Progenitor cell of endocrine pancreas (in vitro differentiated cells): ENCODE data around the gene DCPS. TPM values are rescaled to one million over a fixed set of nuclear protein-coding genes. Genes with fewer than 3 reads are reported as not detected.
"Not testable (repeated sequence)": the region's sequence is repeated elsewhere in the genome, so short reads cannot be mapped to it uniquely, and the experiment has no call there.

Experiments used
- DNase-seq: peaks from one replicate; pipeline ENCODE4 v3.0.0; 2021; ENCODE audit warnings: low spot score; ENCODE audit not compliant: unreplicated experiment
- H3K27ac Mint-ChIP-seq: 2 replicates; pipeline ENCODE4 v1.8.0; 2021; ENCODE audit warnings: mild to moderate bottlenecking, moderate library complexity, mixed read lengths
- H3K27me3 Mint-ChIP-seq: 2 replicates; pipeline ENCODE4 v1.8.0; 2021; ENCODE audit warnings: mixed read lengths
- H3K36me3 Mint-ChIP-seq: 2 replicates; pipeline ENCODE4 v1.8.0; 2022; ENCODE audit warnings: mixed read lengths; ENCODE audit not compliant: insufficient read depth
- H3K4me1 Mint-ChIP-seq: 2 replicates; pipeline ENCODE4 v1.8.0; 2021; ENCODE audit warnings: low read depth, mixed read lengths
- H3K4me3 Mint-ChIP-seq: 2 replicates; pipeline ENCODE4 v1.8.0; 2021; ENCODE audit warnings: low read depth, mild to moderate bottlenecking, moderate library complexity, mixed read lengths
- H3K9me3 Mint-ChIP-seq: 2 replicates; pipeline ENCODE4 v1.8.0; 2021; ENCODE audit warnings: low read depth, mixed read lengths
- CTCF ChIP-seq: fragments of 200-600 bp; sonication (generic); IDR thresholded peaks from one replicate; pipeline ENCODE4 v1.5.0; 2021; ENCODE audit warnings: antibody characterized with exemption, mild to moderate bottlenecking; ENCODE audit not compliant: unreplicated experiment
- total RNA-seq: library from RNA; stranded (reverse); gene quantifications from 2 replicates; pipeline ENCODE4 v1.2.1, GENCODE V29; 2021

Gene DCPS
- total RNA-seq, 1 donor from 2014 or later = 17.9 TPM

GRCh38 chr11:126366064-126366822, 62.4 kb downstream of the DCPS start:
- Mint-ChIP-seq H3K27ac (no peak overlapping the region), H3K36me3 (no peaks in the 10 kb centered on the region), H3K4me3 (no peak overlapping the region), H3K27me3 (peaks cover 4% of the 10 kb centered on the region), H3K9me3 (no peaks in the 10 kb centered on the region), H3K4me1 (peaks cover 6% of the 10 kb centered on the region)
- no peak for DNase-seq
- no peak for TF ChIP-seq CTCF

GRCh38 chr11:126366823-126367654, 63.2 kb downstream of the DCPS start:
- H3K4me3 Mint-ChIP-seq, H3K27me3 Mint-ChIP-seq, H3K4me1 Mint-ChIP-seq, DNase-seq, H3K27ac Mint-ChIP-seq, H3K36me3 Mint-ChIP-seq, H3K9me3 Mint-ChIP-seq: not testable (repeated sequence)

- not testable (repeated sequence) for H3K9me3 Mint-ChIP-seq, H3K27me3 Mint-ChIP-seq, H3K27ac Mint-ChIP-seq, H3K36me3 Mint-ChIP-seq, DNase-seq, H3K4me1 Mint-ChIP-seq, H3K4me3 Mint-ChIP-seq
Observed at GRCh38 chr11:126367806-126368205, 63.9 kb downstream of the DCPS start.

GRCh38 chr11:126368336-126369119, 64.7 kb downstream of the DCPS start:
- not testable (repeated sequence) for H3K9me3 Mint-ChIP-seq, H3K36me3 Mint-ChIP-seq, H3K4me1 Mint-ChIP-seq, DNase-seq, H3K27me3 Mint-ChIP-seq, H3K4me3 Mint-ChIP-seq, H3K27ac Mint-ChIP-seq

- DNase-seq = no peak
- Mint-ChIP-seq H3K27me3 (no peaks in the 10 kb centered on the region), H3K9me3 (no peaks in the 10 kb centered on the region), H3K4me1 (peaks cover 6% of the 10 kb centered on the region), H3K4me3 (no peak overlapping the region), H3K36me3 (no peaks in the 10 kb centered on the region), H3K27ac (no peak overlapping the region)
- TF ChIP-seq CTCF = no peak
Observed at GRCh38 chr11:126370016-126370415, 66.2 kb downstream of the DCPS start.

GRCh38 chr11:126371595-126371994, 67.7 kb downstream of the DCPS start:
- H3K9me3 Mint-ChIP-seq = no peaks in the 10 kb centered on the region
- DNase-seq = no peak
- no peaks in the 10 kb centered on the region for H3K36me3 Mint-ChIP-seq
- H3K27ac Mint-ChIP-seq = no peak overlapping the region
- H3K27me3 Mint-ChIP-seq = no peaks in the 10 kb centered on the region
- H3K4me1 Mint-ChIP-seq = no peaks in the 10 kb centered on the region
- TF ChIP-seq CTCF = no peak
- no peak overlapping the region for H3K4me3 Mint-ChIP-seq

- not testable (repeated sequence) for H3K4me1 Mint-ChIP-seq, H3K36me3 Mint-ChIP-seq, H3K4me3 Mint-ChIP-seq, H3K27me3 Mint-ChIP-seq, DNase-seq, H3K27ac Mint-ChIP-seq, H3K9me3 Mint-ChIP-seq
Observed at GRCh38 chr11:126373389-126374066, 69.7 kb downstream of the DCPS start.

- not testable (repeated sequence) for H3K36me3 Mint-ChIP-seq
Observed at GRCh38 chr11:126374562-126375300, 70.9 kb downstream of the DCPS start.

More at GRCh38 chr11:126374562-126375300, 70.9 kb downstream of the DCPS start:
- not testable (repeated sequence) for DNase-seq, H3K4me1 Mint-ChIP-seq, H3K9me3 Mint-ChIP-seq, H3K27me3 Mint-ChIP-seq, H3K4me3 Mint-ChIP-seq, H3K27ac Mint-ChIP-seq
